Dermis blood vessel endothelial cell (primary cell): ENCODE measurements around the gene PGRMC1. TPM values are rescaled to one million over a fixed set of nuclear protein-coding genes. Genes with fewer than 3 reads are reported as not detected.

ENCODE experiments used
- total RNA-seq: library from RNA; depleted of rRNA; stranded (reverse); fragments of >200 nt; gene quantifications from 2 replicates; pipeline ENCODE4 v1.2.3, GENCODE V29; 2014

The PGRMC1 gene
- total RNA-seq, 1 donor from 2014 or later: 105 TPM

Other genes with a start within 250 kb of the PGRMC1 start
- gene CT47C1, start 163.3 kb upstream of the PGRMC1 start, total RNA-seq: not detected in 2 replicates
- not detected in 2 replicates for gene KIAA1210, start 108.5 kb upstream of the PGRMC1 start, total RNA-seq
- gene SLC25A43, start 163.1 kb downstream of the PGRMC1 start, total RNA-seq: 22.2 and 22.8 TPM in 2 replicates
- 221 and 297 TPM in 2 replicates for gene SLC25A5, start 232.2 kb downstream of the PGRMC1 start, total RNA-seq